GM18861 (cell line): Measurements from ENCODE around the gene RBMS3.
"Not testable (repeated sequence)": the region's sequence is repeated elsewhere in the genome, so short reads cannot be mapped to it uniquely, and the experiment has no call there.

Experiments used
- ATAC-seq: cut with Tn5 transposase; IDR thresholded peaks from one replicate; pipeline ENCODE4 v1.9.1; 2021; ENCODE audit not compliant: unreplicated experiment

The RBMS3 gene

GRCh38 chr3:29382409-29382808 is 101.5 kb downstream of the RBMS3 start:
- no peak for ATAC-seq

DNA sequence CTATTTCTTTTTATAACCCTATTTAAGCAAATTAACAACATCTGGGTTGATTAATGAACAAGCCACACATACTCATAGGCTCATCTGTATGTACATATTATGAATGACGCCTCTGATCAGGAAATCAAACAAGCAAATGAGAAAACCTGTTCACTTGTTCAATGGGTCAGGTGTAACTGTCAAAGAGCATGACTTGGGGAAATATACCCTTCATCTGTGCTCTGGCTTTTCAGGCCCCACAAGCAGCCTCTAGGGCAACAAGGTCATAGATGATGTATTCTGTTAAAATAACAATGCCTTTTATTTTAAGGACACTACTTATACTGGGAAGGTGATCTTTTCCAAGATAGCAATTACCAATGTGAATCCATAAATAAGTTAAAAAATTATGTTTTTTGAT is 102.0 kb downstream of the RBMS3 start:
- no peak for ATAC-seq

GRCh38 chr3:29384640-29385039 is 103.8 kb downstream of the RBMS3 start:
- ATAC-seq: no peak

GRCh38 chr3:29385046-29385830 is 104.4 kb downstream of the RBMS3 start:
- ATAC-seq: no peak

DNA sequence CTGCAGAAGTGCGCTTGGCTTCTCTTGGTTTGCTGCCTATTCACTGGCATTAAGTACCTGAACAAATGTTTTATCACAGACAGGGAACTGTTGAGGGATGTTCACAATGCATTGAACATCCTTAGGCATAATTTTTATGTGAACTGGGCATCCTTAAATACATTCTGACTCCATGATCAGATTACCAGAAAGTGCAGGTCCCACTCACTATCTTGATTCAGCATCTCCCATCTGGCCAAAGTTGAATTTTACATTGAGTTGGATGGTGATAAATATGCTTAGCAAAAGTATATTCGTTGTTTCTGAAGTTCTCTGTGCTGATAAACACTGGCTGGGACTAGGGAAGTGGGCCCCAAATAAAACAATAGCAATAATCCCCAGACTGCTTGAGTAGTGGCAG is 108.5 kb downstream of the RBMS3 start:
- no peak for ATAC-seq

DNA sequence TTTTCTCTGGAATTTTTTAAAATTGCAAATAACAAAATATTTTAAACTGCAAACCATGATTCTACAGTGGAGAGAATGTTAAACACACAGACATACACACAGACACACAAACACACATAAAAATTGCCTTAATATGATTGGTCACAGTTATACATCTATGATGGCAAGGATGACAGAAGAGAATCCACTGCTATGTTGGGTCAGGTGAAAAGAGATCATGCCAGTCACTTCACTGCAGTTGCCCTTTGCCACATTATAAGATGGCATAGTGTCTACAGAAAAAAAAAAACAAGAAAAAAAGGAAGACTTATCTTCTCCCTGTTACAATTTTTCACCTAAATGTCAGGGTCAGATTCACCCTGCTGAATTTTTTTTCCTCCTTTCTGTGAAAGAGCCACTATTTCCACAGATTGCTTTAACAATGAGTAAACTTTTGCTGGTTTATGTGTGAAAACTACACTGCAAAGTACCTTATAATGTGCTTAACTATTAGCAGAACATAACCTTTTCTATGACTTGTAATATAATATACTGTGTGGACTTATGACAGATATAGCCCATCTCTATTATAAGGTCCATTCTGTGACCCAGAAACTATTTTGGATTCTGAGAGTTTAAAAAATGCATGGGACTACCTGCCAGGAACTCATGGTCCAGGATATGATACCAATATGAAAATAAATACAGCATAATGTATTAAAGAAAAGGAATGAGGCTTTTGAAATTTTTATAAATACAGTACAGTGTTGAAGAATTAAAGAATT is 111.9 kb downstream of the RBMS3 start:
- ATAC-seq: no peak

- ATAC-seq: not testable (repeated sequence)
Observed at GRCh38 chr3:29393946-29394345, 113.1 kb downstream of the RBMS3 start.

GRCh38 chr3:29397406-29397805 is 116.5 kb downstream of the RBMS3 start:
- ATAC-seq: no peak

- ATAC-seq: no peak
Observed at GRCh38 chr3:29398787-29399186, 117.9 kb downstream of the RBMS3 start.

DNA sequence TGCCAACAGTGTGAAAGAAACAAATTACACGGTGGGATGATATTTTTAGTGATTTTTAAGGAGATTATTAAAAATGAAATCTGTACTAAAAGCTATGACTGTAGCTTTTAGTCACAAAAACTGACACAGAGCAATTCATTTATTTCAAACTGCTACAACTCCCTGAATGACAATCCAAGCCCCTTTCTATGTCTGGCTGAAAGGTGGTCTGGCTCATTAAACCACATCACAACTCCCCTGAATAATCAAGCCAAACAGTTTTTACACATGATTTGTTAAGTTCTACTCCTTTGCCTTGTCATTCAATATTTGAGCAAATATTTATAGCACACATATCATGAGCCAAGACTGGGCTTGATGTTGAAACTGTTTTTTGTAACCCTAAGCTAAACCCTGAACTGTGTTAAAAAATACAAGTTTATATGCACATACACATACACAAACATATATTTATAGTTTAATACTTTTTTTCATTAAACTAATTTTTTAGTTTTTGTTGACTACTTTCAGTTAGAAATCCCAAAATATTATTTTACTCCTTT is 125.5 kb downstream of the RBMS3 start:
- ATAC-seq: no peak

GRCh38 chr3:29408676-29409075 is 127.8 kb downstream of the RBMS3 start:
- no peak for ATAC-seq

DNA sequence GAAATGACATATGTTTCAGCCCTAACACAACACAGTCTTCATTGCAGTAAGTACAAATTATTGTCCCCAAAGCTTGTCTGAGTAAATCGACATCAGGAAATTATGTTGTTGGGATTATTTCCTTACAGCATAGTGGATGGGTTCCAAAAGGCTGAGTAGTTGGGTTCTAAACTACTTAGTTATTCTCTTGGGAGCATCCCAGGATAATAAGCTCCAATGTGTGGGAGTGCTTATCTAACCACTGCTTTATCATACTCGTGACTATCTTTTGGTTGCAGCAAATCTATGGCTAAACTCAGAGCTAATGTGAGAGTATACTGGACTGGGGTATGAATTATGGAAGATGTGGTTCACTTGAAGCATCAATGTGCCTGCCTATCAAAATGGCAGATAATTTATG is 128.5 kb downstream of the RBMS3 start:
- no peak for ATAC-seq

DNA sequence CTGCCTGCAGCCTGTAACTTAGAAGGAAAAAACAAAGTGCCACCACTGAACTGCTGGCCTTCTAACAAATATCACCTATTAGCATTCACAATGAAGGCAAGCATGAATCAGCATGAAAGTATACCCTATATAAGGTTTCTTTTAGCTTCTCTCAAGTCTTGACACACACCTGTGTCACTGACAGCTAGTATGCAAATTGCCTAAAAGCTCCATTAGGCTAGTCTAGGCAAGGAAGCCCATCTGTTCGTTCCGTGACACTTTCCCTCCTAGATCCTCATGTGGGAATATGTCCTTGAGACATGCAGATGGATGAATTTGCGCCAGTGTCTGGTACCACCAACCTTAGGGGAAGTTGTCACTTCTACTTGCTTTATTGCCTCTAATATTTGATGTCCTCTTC is 129.3 kb downstream of the RBMS3 start:
- no peak for ATAC-seq

GRCh38 chr3:29410660-29411405 is 130.0 kb downstream of the RBMS3 start:
- ATAC-seq: no peak

GRCh38 chr3:29412110-29412509 is 131.2 kb downstream of the RBMS3 start:
- ATAC-seq: no peak

DNA sequence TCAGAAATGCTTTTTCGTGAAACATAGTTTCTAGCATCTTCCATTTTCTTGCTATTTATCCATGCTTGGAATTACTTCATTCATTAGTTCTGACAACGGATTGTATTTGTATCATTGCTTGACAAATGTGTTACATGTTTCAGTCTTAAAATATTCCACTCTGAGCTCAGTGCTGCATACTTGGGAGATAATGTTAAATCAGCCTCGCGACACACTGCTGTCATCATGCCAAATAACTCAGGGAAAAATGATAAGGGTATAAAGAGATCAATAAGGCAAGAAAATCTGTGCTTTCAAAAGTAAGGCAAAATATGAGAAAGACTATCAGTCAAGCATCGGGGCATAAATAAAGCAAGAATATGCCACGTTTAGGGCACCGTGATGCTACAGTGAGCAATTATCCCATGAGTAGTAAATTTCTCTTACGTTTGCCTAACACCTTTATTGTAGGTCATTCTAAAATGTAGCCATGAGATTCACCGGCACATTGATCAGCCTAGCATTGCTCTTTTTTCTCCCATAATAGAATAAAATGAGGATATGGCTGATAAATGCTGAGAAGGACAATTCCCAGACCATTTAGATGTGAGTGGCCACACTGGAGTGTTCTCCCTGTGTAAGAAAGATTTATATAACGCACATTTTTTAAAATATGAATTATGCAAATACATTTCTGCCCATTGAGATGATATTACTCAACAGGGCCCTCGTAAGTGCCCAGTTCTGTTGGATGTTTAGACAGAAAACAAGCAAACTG is 133.8 kb downstream of the RBMS3 start:
- ATAC-seq: no peak

GRCh38 chr3:29415482-29416223 is 134.8 kb downstream of the RBMS3 start:
- ATAC-seq: no peak

DNA sequence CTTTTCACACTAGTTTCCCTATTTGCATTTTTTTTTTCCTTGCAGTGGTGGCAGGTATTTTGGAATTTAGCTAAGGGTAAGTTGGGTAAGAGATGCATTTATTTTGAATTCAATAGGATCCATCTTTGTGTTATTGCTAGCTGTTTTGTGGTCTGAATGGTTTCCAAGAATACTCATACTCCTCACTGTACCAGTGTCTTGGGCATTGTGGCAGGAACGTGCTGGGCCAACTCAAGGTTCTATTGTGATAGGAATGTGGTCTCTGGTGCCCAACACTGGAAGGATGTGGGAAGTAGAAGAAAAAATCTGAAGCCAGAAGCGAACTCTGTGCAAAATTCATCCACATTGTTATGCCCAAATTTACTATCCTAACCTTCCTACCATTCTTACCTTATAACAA is 135.6 kb downstream of the RBMS3 start:
- ATAC-seq: no peak

GRCh38 chr3:29420106-29420505 is 139.2 kb downstream of the RBMS3 start:
- no peak for ATAC-seq
